SK-N-MC (cell line): Measurements from ENCODE around the gene ENPP3.

ENCODE experiments used
- EZH2 ChIP-seq: fragments of 200-600 bp; sonication (generic); IDR thresholded peaks from one replicate; pipeline ENCODE4 v1.6.1; 2017; ENCODE audit warnings: antibody characterized with exemption
- FOXP2 ChIP-seq: optimal IDR thresholded peaks from 2 replicates; pipeline ENCODE3; 2011; ENCODE audit warnings: mild to moderate bottlenecking, moderate library complexity; ENCODE audit not compliant: insufficient read depth; ENCODE audit errors: extremely low read length, control extremely low read depth
- POLR2AphosphoS5 ChIP-seq: IDR thresholded peaks from 2 replicates; pipeline ENCODE4 v1.6.1; 2012; ENCODE audit warnings: mild to moderate bottlenecking, low read depth, low read length, borderline replicate concordance

DNA sequence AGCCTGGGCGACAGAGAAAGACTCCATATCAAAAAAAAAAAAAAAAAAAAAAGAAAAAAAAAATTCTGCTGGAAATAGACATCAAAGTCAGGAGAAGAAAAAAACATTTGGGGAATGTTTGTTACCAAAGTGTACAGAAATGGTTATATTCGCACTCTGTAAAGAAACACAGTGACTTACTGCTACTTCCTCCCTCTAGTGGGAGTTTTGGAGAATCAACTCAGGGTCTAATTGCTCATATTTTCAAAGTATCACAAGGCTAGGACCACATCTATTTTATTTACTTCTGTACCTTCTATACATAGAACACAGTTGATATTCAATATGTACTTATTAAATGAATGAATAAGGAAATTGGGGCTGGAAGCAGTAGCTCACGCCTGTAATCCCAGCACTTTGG, 39.7 kb upstream of the ENPP3 start:
- TF ChIP-seq FOXP2 (no peak), EZH2 (no peak), POLR2AphosphoS5 (no peak)
